GM12878 (cell line): ENCODE data around the gene MYO3B.

Experiments
- SPI1 ChIP-seq: IDR thresholded peaks from 2 replicates; pipeline ENCODE4 v1.6.1; 2011; ENCODE audit warnings: low read depth, mild to moderate bottlenecking, low read length, moderate library complexity, borderline replicate concordance; ENCODE audit not compliant: insufficient read depth
- TF ChIP-seq, protein P1 (sequence below), 3 experiments: IDR thresholded peaks in 2 of 3; conservative IDR thresholded peaks in 1 of 3; 2 replicates each; pipeline ENCODE4 v1.5.1; 2011; ENCODE audit warnings: low read depth in 3 of 3, low read length in 3 of 3, mild to moderate bottlenecking in 3 of 3, control low read depth in 2 of 3, moderate library complexity in 2 of 3, inconsistent platforms in 1 of 3, mixed read lengths in 1 of 3; ENCODE audit not compliant: control insufficient read depth in 2 of 3, insufficient read depth in 1 of 3; ENCODE audit errors: extremely low read depth in 1 of 3

DNA sequence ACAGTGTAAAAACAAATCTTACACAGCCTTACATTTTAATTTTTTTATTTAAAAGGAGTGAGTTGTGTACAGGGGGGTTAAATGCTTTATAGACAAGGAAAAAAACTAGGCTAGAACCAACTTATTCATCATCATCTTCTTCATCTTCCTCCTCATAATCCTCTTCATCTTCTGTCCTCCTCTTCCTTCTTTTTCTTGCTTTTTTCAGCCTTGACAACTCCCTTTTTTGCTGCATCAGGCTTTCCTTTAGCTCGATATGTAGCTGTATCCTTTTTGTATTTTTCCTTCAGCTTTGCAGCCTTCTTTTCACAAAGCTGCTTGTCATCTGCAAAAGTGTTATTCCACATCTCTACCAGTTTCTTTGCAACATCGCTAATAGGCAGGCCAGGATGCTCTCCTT is 423.5 kb downstream of the MYO3B start:
- TF ChIP-seq, protein P1, sequence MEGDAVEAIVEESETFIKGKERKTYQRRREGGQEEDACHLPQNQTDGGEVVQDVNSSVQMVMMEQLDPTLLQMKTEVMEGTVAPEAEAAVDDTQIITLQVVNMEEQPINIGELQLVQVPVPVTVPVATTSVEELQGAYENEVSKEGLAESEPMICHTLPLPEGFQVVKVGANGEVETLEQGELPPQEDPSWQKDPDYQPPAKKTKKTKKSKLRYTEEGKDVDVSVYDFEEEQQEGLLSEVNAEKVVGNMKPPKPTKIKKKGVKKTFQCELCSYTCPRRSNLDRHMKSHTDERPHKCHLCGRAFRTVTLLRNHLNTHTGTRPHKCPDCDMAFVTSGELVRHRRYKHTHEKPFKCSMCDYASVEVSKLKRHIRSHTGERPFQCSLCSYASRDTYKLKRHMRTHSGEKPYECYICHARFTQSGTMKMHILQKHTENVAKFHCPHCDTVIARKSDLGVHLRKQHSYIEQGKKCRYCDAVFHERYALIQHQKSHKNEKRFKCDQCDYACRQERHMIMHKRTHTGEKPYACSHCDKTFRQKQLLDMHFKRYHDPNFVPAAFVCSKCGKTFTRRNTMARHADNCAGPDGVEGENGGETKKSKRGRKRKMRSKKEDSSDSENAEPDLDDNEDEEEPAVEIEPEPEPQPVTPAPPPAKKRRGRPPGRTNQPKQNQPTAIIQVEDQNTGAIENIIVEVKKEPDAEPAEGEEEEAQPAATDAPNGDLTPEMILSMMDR (IDR thresholded peaks at IDR 0.05 in 2 of 3, conservative IDR thresholded peaks at IDR 0.05 in 1 of 3; ENCODE audit: control insufficient read depth in 2 of 3, extremely low read depth in 1 of 3, insufficient read depth in 1 of 3, low read depth in 3 of 3, low read length in 3 of 3), result no peak
- no peak for TF ChIP-seq SPI1
